AG04450 (cell line): ENCODE data around the gene FGR. TPM values are rescaled to one million over a fixed set of nuclear protein-coding genes. Genes with fewer than 3 reads are reported as not detected.

ENCODE experiments used
- CTCF ChIA-PET: fragments of 300-600, 350-600 bp; formaldehyde crosslinking; extraction: SDS; loops from one replicate; lab custom pipeline; 2022; ENCODE audit warnings: antibody characterized with exemption, inconsistent platforms; lab: Charles Lee
- POLR2A ChIA-PET: fragments of 350-600 bp; formaldehyde crosslinking; extraction: SDS; loops from one replicate; lab custom pipeline; 2021; ENCODE audit warnings: antibody characterized with exemption, inconsistent platforms; lab: Yijun Ruan, JAX
- DNase-seq: peaks from one replicate; pipeline ENCODE4 v3.0.0-alpha.2; 2011; ENCODE audit warnings: low read depth, low spot score
- H3K27ac ChIP-seq: one replicate; pipeline ENCODE4 v1.5.1; 2012; ENCODE audit warnings: low read depth, low read length, control low read depth
- H3K27me3 ChIP-seq: one replicate; pipeline ENCODE4 v1.6.0; 2012; ENCODE audit warnings: low read length; ENCODE audit not compliant: control insufficient read depth, insufficient read depth
- H3K4me3 ChIP-seq: 2 replicates; pipeline ENCODE4 v1.5.1; 2011; ENCODE audit warnings: mild to moderate bottlenecking, low read depth, low read length, control low read depth
- H3K9me3 ChIP-seq: 2 replicates; pipeline ENCODE4 v1.5.1; 2012; ENCODE audit warnings: low read length; ENCODE audit not compliant: control insufficient read depth, insufficient read depth
- polyA plus RNA-seq: library from polyadenylated mRNA; depleted of rRNA; stranded (reverse); fragments of >200 nt; gene quantifications from 2 replicates; pipeline ENCODE4 v1.2.3, GENCODE V29; 2011
- TF ChIP-seq, protein P1 (sequence below): IDR thresholded peaks from 2 replicates; pipeline ENCODE4 v1.5.1; 2011; ENCODE audit warnings: low read depth, low read length, control low read depth, inconsistent platforms

The FGR gene
- polyA plus RNA-seq, 1 experiment: not detected

DNA sequence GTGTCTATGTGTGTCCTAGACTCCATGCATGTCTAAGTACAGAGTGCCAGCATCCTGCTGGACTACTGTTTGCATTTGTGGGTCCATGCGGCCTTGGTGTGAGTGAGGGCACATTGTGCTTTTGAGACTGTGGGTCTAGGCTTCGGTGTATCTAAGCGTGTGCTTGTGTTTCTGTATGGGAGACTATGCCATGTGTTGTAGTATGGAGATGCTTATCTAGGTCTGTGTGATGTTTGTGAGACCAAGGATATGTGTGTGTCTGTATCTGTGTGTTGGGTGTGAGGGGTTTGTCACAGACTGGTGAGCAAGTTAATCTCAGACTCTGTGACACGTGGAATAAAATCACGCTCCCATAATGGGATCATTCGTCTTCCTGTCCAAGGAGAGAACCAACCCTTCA lies 45.5 kb downstream of the FGR start:
- no peak for DNase-seq
- no peaks in the 10 kb centered on the region; the same call in 1 of the 2 replicates for H3K9me3 ChIP-seq
- TF ChIP-seq, protein P1, sequence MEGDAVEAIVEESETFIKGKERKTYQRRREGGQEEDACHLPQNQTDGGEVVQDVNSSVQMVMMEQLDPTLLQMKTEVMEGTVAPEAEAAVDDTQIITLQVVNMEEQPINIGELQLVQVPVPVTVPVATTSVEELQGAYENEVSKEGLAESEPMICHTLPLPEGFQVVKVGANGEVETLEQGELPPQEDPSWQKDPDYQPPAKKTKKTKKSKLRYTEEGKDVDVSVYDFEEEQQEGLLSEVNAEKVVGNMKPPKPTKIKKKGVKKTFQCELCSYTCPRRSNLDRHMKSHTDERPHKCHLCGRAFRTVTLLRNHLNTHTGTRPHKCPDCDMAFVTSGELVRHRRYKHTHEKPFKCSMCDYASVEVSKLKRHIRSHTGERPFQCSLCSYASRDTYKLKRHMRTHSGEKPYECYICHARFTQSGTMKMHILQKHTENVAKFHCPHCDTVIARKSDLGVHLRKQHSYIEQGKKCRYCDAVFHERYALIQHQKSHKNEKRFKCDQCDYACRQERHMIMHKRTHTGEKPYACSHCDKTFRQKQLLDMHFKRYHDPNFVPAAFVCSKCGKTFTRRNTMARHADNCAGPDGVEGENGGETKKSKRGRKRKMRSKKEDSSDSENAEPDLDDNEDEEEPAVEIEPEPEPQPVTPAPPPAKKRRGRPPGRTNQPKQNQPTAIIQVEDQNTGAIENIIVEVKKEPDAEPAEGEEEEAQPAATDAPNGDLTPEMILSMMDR: no peak
- H3K27ac ChIP-seq: peak overlapping the region; percentile 39
- CTCF ChIA-PET: interaction anchor here (3.6 kb wide), 1 partner anchor 33 kb away, joined by 19 read pairs; no protein-coding TSS in a partner anchor
- POLR2A ChIA-PET: interaction anchor here (0.6 kb wide), 2 partner anchors 15 to 29 kb away, joined by 4 read pairs; partner anchors contain the start of gene AHDC1
- H3K4me3 ChIP-seq: no peak overlapping the region
- no peaks in the 10 kb centered on the region for H3K27me3 ChIP-seq

DNA sequence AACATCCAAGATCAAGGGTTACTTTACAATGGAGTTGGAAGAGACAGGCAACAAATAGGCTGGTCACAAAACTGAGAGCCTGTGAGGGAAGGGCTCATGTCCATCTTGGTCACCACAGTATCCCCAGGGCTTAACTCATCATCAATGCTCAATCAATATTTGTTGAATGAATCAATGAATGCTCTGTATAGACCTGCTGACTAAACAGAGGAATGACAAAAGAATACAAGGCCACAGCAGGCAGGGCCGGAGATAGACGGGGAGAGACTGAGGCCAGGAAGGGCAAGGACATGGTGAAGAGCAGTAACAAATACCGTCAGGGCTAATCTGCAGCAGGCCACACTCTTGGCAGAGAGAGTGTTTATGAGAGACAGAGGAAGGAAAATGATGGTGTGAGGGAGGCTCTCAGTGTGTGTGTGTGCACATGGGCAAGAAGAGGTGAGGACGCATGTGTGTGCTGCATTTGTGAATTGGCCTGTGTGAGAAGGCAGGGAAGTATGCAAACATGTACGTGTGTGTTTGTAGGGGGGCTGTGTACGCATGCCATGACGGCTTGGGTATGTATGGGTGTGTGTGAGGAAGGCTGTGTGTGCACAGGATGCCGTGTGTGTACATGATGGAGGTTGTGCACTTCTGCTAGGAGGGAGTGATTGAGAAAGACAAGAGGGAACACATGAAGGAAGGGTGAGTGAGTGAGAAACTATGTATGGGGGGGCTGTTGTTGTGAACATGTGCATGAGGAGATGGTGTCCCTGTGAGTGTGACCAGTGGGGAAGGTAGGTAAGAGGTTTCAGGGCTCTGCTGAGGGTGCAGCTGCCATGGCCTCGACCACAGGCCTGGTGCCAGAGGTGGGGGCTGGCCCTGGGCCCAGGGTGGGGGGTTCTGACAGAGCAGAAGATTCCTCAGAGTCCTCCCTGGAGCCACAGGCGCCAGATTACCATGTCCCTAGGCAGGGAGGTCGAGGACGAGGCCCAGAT lies 46.4 kb downstream of the FGR start:
- Histone ChIP-seq H3K27me3 (no peaks in the 10 kb centered on the region), H3K27ac (peak overlapping the region; percentile 39), H3K4me3 (no peak overlapping the region), H3K9me3 (no peaks in the 10 kb centered on the region; the same call in 1 of the 2 replicates)
- TF ChIP-seq, protein P1: no peak
- CTCF ChIA-PET: no interaction called here
- POLR2A ChIA-PET: no interaction called here
- DNase-seq: no peak

DNA sequence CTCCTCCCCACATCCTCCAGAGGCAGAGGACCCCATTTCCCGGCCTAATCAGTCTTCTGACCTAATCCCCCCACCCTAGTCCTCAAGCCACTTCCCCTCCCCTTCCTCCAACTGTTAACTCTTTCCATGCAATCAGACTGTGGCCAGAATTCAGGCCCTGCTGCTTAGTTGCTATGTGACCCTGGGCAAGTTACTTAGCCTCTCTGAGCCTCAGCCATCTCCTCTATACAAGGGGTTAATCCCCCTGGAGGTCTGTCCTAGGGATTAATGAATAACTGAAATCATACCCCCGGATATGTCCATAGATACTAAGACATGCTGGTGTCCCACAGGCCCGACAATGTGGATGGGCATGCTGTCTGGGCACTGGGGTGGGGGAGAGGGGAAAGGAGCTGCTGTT lies 49.3 kb downstream of the FGR start:
- Histone ChIP-seq H3K27me3 (no peaks in the 10 kb centered on the region), H3K4me3 (no peak overlapping the region), H3K9me3 (no peaks in the 10 kb centered on the region), H3K27ac (no peak overlapping the region)
- CTCF ChIA-PET: interaction anchor here (5.9 kb wide), 1 partner anchor 29 kb away, joined by 46 read pairs; no protein-coding TSS in a partner anchor
- DNase-seq: no peak
- TF ChIP-seq, protein P1: no peak
- POLR2A ChIA-PET: no interaction called here

DNA sequence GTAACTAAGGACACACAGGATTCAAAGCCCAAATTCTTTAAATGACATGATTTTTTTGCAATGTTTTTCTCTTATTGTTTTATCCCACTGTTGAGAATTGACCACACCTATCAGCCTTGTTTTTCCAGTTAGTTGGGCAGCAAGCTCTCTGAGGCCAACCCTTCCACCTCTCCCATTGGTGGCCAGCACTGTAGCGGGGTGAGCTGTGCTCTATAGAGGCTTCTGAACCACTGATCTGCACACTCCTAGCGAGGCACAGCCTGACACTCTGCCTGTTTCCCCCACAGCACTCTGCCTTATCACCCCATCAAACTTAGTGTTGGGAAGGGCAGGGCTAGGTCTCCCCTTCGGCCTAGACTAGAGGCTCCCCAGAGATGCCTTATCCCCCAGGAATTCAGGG lies 50.5 kb downstream of the FGR start:
- POLR2A ChIA-PET: no interaction called here
- no peak for DNase-seq
- no peak overlapping the region for H3K27ac ChIP-seq
- no peaks in the 10 kb centered on the region for H3K27me3 ChIP-seq
- H3K9me3 ChIP-seq: no peaks in the 10 kb centered on the region
- no peak overlapping the region for H3K4me3 ChIP-seq
- CTCF ChIA-PET: interaction anchor here (1.1 to 5.9 kb wide), 6 partner anchors 16 to 168 kb away, joined by 3 to 46 read pairs (median 3); partner anchors contain the start of gene IFI6
- TF ChIP-seq, protein P1: no peak
